Testis (tissue), 3 donors: ENCODE measurements around the gene BABAM2. TPM values are rescaled to one million over a fixed set of nuclear protein-coding genes. Genes with fewer than 3 reads are reported as not detected.

Source experiments
- DNase-seq: peaks from one replicate; pipeline ENCODE4 v3.0.0-alpha.2; 2019
- H3K27ac ChIP-seq, 2 donors: fragments of 200-600 bp; sonication (generic); one replicate each; pipeline ENCODE4 v1.5.1; 2019
- H3K27me3 ChIP-seq: fragments of 200-600 bp; sonication (generic); one replicate; pipeline ENCODE4 v1.5.1; 2019
- H3K36me3 ChIP-seq: fragments of 200-600 bp; sonication (generic); one replicate; pipeline ENCODE4 v1.5.1; 2017; ENCODE audit warnings: low read depth; ENCODE audit errors: missing control alignments
- H3K4me1 ChIP-seq: fragments of 200-600 bp; sonication (generic); one replicate; pipeline ENCODE4 v1.5.1; 2019
- H3K4me3 ChIP-seq, 2 donors: fragments of 200-600 bp; sonication (generic); one replicate each; pipeline ENCODE4 v1.5.1; 2017 to 2019
- H3K9me3 ChIP-seq: fragments of 200-600 bp; sonication (generic); one replicate; pipeline ENCODE4 v1.5.1; 2017
- CTCF ChIP-seq, 3 experiments: fragments of 450-650 bp in 2 of 3; fragments of 200-600 bp in 1 of 3; sonication (generic) in 1 of 3; IDR thresholded peaks; one replicate each; pipeline ENCODE4 v1.5.1; 2016 to 2019; ENCODE audit warnings: antibody characterized with exemption in 3 of 3, mild to moderate bottlenecking in 2 of 3, moderate library complexity in 1 of 3
- POLR2A ChIP-seq: fragments of 450-650 bp; IDR thresholded peaks from one replicate; pipeline ENCODE4 v1.6.1; 2017; ENCODE audit warnings: antibody characterized with exemption, mild to moderate bottlenecking, moderate library complexity
- WGBS, 2 donors: methylation state at CpG; one replicate each; pipeline ENCODE4 v1.1.5; 2018; 5-methylcytosine and 5-hydroxymethylcytosine counted together
- intact Hi-C: fragments of 100-400 bp; cut with DNase I; formaldehyde crosslinking; loops from one replicate; pipeline ENCODE4 v1.15.1; 2023; ENCODE audit warnings: low total_unique reads
- polyA plus RNA-seq: library from polyadenylated mRNA; stranded (reverse); fragments of 350-450 nt; fragmentation: Illumina TruSeq; extraction: RNeasy Lipid Tissue Mini Kit (QIAGEN cat#74804); gene quantifications from one replicate; pipeline ENCODE4 v1.2.3, GENCODE V29; 2014; ENCODE audit warnings: low read depth, low replicate concordance; ENCODE audit not compliant: insufficient read depth
- total RNA-seq, 2 donors: library from RNA; depleted of rRNA; stranded (reverse); fragments of >200 nt; gene quantifications; one replicate each; pipeline ENCODE4 v1.2.3, GENCODE V29; 2016

Gene BABAM2
- total and polyA plus RNA-seq, 3 donors from 2014 or later, result 49.2 to 70.6 (median 59.1) TPM

GRCh38 chr2:28356095-28356911 is 465.8 kb downstream of the BABAM2 start:
- Histone ChIP-seq H3K9me3 (no peaks in the 10 kb centered on the region), H3K27ac (peak overlapping the region; percentile 83 to 84), H3K27me3 (no peaks in the 10 kb centered on the region), H3K4me1 (peaks cover 19% of the 10 kb centered on the region), H3K4me3 (no peak overlapping the region), H3K36me3 (no peaks in the 10 kb centered on the region)
- DNase-seq, result peak; percentile 96
- no peak for TF ChIP-seq POLR2A
- no peak for TF ChIP-seq CTCF (IDR thresholded peaks at IDR 0.05)
- intact Hi-C loops, result no loop called here
- WGBS, 2 donors, result 33 to 67% methylated on average over 2 to 17 of the region's 17 CpGs

GRCh38 chr2:28357055-28357454 is 466.5 kb downstream of the BABAM2 start:
- H3K27me3 ChIP-seq, result no peaks in the 10 kb centered on the region
- H3K27ac ChIP-seq, result peak overlapping the region; percentile 83 to 84
- 84 to 85% methylated on average over 5 of the region's 5 CpGs for WGBS, 2 donors
- no peak for DNase-seq
- H3K9me3 ChIP-seq, result no peaks in the 10 kb centered on the region
- no peak for TF ChIP-seq CTCF (IDR thresholded peaks at IDR 0.05)
- TF ChIP-seq POLR2A, result no peak
- peaks cover 19% of the 10 kb centered on the region for H3K4me1 ChIP-seq
- no peak overlapping the region for H3K4me3 ChIP-seq
- no peaks in the 10 kb centered on the region for H3K36me3 ChIP-seq
- intact Hi-C loops, result no loop called here

GRCh38 chr2:28357948-28358667 is 467.6 kb downstream of the BABAM2 start:
- WGBS, 2 donors, result 88 to 95% methylated on average over 13 to 19 of the region's 19 CpGs
- peaks cover 19% of the 10 kb centered on the region for H3K4me1 ChIP-seq
- H3K36me3 ChIP-seq, result no peaks in the 10 kb centered on the region
- H3K27me3 ChIP-seq, result no peaks in the 10 kb centered on the region
- no peaks in the 10 kb centered on the region for H3K9me3 ChIP-seq
- intact Hi-C loops, result no loop called here
- TF ChIP-seq CTCF (IDR thresholded peaks at IDR 0.05) (no peak), POLR2A (no peak)
- DNase-seq, result no peak
- no peak overlapping the region for H3K27ac ChIP-seq
- H3K4me3 ChIP-seq, result no peak overlapping the region

GRCh38 chr2:28358668-28359201 is 468.2 kb downstream of the BABAM2 start:
- H3K27ac ChIP-seq, result no peak overlapping the region
- WGBS, 2 donors, result 93% methylated on average over 3 to 7 of the region's 7 CpGs
- intact Hi-C loops, result no loop called here

More at GRCh38 chr2:28358668-28359201, 468.2 kb downstream of the BABAM2 start:
- DNase-seq, result no peak
- Histone ChIP-seq H3K9me3 (no peaks in the 10 kb centered on the region), H3K4me3 (no peak overlapping the region), H3K4me1 (peaks cover 19% of the 10 kb centered on the region), H3K36me3 (no peaks in the 10 kb centered on the region), H3K27me3 (no peaks in the 10 kb centered on the region)
- TF ChIP-seq POLR2A (no peak), CTCF (IDR thresholded peaks at IDR 0.05) (no peak)
